ENCODE results near the gene ACY1.
A peak's percentile ranks its signal among the peaks of the same experiment; 100 is the strongest.
"Not testable (repeated sequence)": the region's sequence is repeated elsewhere in the genome, so short reads cannot be mapped to it uniquely, and the experiment has no call there.

Gene ACY1

GRCh38 chr3:51978143-51978502, 5.2 kb upstream of the ACY1 start:
- Histone ChIP-seq H3K36me3 (ENCODE audit: control insufficient read depth in 1 of 2, insufficient read depth in 2 of 2, low read length in 2 of 2) (peaks cover 0 to 5% of the 10 kb centered on the region in 2 donors), H3K4me1 (ENCODE audit: control insufficient read depth in 1 of 2, insufficient read depth in 2 of 2, low read length in 2 of 2) (peaks cover 19 to 28% of the 10 kb centered on the region in 2 donors), H3K4me3 (ENCODE audit: low read depth in 1 of 2, low read length in 2 of 2) (no peak overlapping the region), H3K27me3 (ENCODE audit: low read depth, low read length) (no peaks in the 10 kb centered on the region), H3K9me3 (ENCODE audit: control insufficient read depth in 1 of 2, low read length in 2 of 2) (no peaks in the 10 kb centered on the region), H3K27ac (ENCODE audit: low read length) (no peak overlapping the region)

- H3K27me3 ChIP-seq (ENCODE audit: low read depth, low read length) = no peaks in the 10 kb centered on the region
- H3K27ac ChIP-seq (ENCODE audit: low read length) = no peak overlapping the region
- peaks cover 13 to 28% of the 10 kb centered on the region in 2 donors for H3K4me1 ChIP-seq (ENCODE audit: control insufficient read depth in 1 of 2, insufficient read depth in 2 of 2, low read length in 2 of 2)
- no peak overlapping the region for H3K4me3 ChIP-seq (ENCODE audit: low read depth in 1 of 2, low read length in 2 of 2)
- no peaks in the 10 kb centered on the region for H3K9me3 ChIP-seq (ENCODE audit: control insufficient read depth in 1 of 2, low read length in 2 of 2)
- peaks cover 0 to 5% of the 10 kb centered on the region in 2 donors for H3K36me3 ChIP-seq (ENCODE audit: control insufficient read depth in 1 of 2, insufficient read depth in 2 of 2, low read length in 2 of 2)
These were observed 3.1 kb upstream of the ACY1 start for GRCh38 chr3:51980253-51980652.

- Histone ChIP-seq H3K36me3 (ENCODE audit: control insufficient read depth in 1 of 2, insufficient read depth in 2 of 2, low read length in 2 of 2) (peaks cover 0 to 5% of the 10 kb centered on the region in 2 donors), H3K27ac (ENCODE audit: low read length) (peak overlapping the region; percentile 96), H3K4me1 (ENCODE audit: control insufficient read depth in 1 of 2, insufficient read depth in 2 of 2, low read length in 2 of 2) (peaks cover 6 to 19% of the 10 kb centered on the region in 2 donors), H3K9me3 (ENCODE audit: control insufficient read depth in 1 of 2, low read length in 2 of 2) (no peaks in the 10 kb centered on the region), H3K4me3 (ENCODE audit: low read depth in 1 of 2, low read length in 2 of 2) (peak overlapping the region; percentile 71 to 83), H3K27me3 (ENCODE audit: low read depth, low read length) (no peaks in the 10 kb centered on the region)
These were observed 940 bp upstream of the ACY1 start for GRCh38 chr3:51982352-51982837.

GRCh38 chr3:51983578-51984268, 388 bp downstream of the ACY1 start:
- H3K4me1 ChIP-seq (ENCODE audit: control insufficient read depth in 1 of 2, insufficient read depth in 2 of 2, low read length in 2 of 2) = peaks cover 6 to 19% of the 10 kb centered on the region in 2 donors
- peaks cover 0 to 5% of the 10 kb centered on the region in 2 donors for H3K36me3 ChIP-seq (ENCODE audit: control insufficient read depth in 1 of 2, insufficient read depth in 2 of 2, low read length in 2 of 2)
- no peaks in the 10 kb centered on the region for H3K27me3 ChIP-seq (ENCODE audit: low read depth, low read length)
- peak overlapping the region; percentile 71 to 83 for H3K4me3 ChIP-seq (ENCODE audit: low read depth in 1 of 2, low read length in 2 of 2)
- no peaks in the 10 kb centered on the region for H3K9me3 ChIP-seq (ENCODE audit: control insufficient read depth in 1 of 2, low read length in 2 of 2)
- H3K27ac ChIP-seq (ENCODE audit: low read length) = peak overlapping the region; percentile 96

GRCh38 chr3:51984269-51984647, 923 bp downstream of the ACY1 start:
- no peaks in the 10 kb centered on the region for H3K27me3 ChIP-seq (ENCODE audit: low read depth, low read length)
- peak overlapping the region; percentile 96 for H3K27ac ChIP-seq (ENCODE audit: low read length)
- peaks cover 0 to 5% of the 10 kb centered on the region in 2 donors for H3K36me3 ChIP-seq (ENCODE audit: control insufficient read depth in 1 of 2, insufficient read depth in 2 of 2, low read length in 2 of 2)
- H3K4me1 ChIP-seq (ENCODE audit: control insufficient read depth in 1 of 2, insufficient read depth in 2 of 2, low read length in 2 of 2) = peaks cover 6 to 20% of the 10 kb centered on the region in 2 donors
- H3K4me3 ChIP-seq (ENCODE audit: low read depth in 1 of 2, low read length in 2 of 2) = peak overlapping the region in 1 of 2 donors; percentile 71
- no peaks in the 10 kb centered on the region for H3K9me3 ChIP-seq (ENCODE audit: control insufficient read depth in 1 of 2, low read length in 2 of 2)

GRCh38 chr3:51985063-51985462, 1.7 kb downstream of the ACY1 start:
- peaks cover 6 to 24% of the 10 kb centered on the region in 2 donors for H3K4me1 ChIP-seq (ENCODE audit: control insufficient read depth in 1 of 2, insufficient read depth in 2 of 2, low read length in 2 of 2)
- H3K4me3 ChIP-seq (ENCODE audit: low read depth in 1 of 2, low read length in 2 of 2) = no peak overlapping the region

GRCh38 chr3:51986010-51986947, 2.9 kb downstream of the ACY1 start:
- no peaks in the 10 kb centered on the region for H3K27me3 ChIP-seq (ENCODE audit: low read depth, low read length)
- H3K36me3 ChIP-seq (ENCODE audit: control insufficient read depth in 1 of 2, insufficient read depth in 2 of 2, low read length in 2 of 2) = no peaks in the 10 kb centered on the region
- H3K27ac ChIP-seq (ENCODE audit: low read length) = no peak overlapping the region
- H3K9me3 ChIP-seq (ENCODE audit: control insufficient read depth in 1 of 2, low read length in 2 of 2) = no peaks in the 10 kb centered on the region
- no peak overlapping the region for H3K4me3 ChIP-seq (ENCODE audit: low read depth in 1 of 2, low read length in 2 of 2)
- H3K4me1 ChIP-seq (ENCODE audit: control insufficient read depth in 1 of 2, insufficient read depth in 2 of 2, low read length in 2 of 2) = peaks cover 6 to 24% of the 10 kb centered on the region in 2 donors

More at GRCh38 chr3:51985063-51985462, 1.7 kb downstream of the ACY1 start:
- Histone ChIP-seq H3K36me3 (ENCODE audit: control insufficient read depth in 1 of 2, insufficient read depth in 2 of 2, low read length in 2 of 2) (peaks cover 0 to 5% of the 10 kb centered on the region in 2 donors), H3K9me3 (ENCODE audit: control insufficient read depth in 1 of 2, low read length in 2 of 2) (no peaks in the 10 kb centered on the region), H3K27me3 (ENCODE audit: low read depth, low read length) (no peaks in the 10 kb centered on the region), H3K27ac (ENCODE audit: low read length) (no peak overlapping the region)

- no peak overlapping the region for H3K4me3 ChIP-seq (ENCODE audit: low read depth in 1 of 2, low read length in 2 of 2)
These were observed 4.2 kb downstream of the ACY1 start for GRCh38 chr3:51987568-51987967.

GRCh38 chr3:51988286-51989146, 5.2 kb downstream of the ACY1 start:
- H3K4me1 ChIP-seq (ENCODE audit: control insufficient read depth in 1 of 2, insufficient read depth in 2 of 2, low read length in 2 of 2) = peaks cover 0 to 14% of the 10 kb centered on the region in 2 donors
- peaks cover 7 to 18% of the 10 kb centered on the region in 2 donors for H3K36me3 ChIP-seq (ENCODE audit: control insufficient read depth in 1 of 2, insufficient read depth in 2 of 2, low read length in 2 of 2)
- H3K9me3 ChIP-seq (ENCODE audit: control insufficient read depth in 1 of 2, low read length in 2 of 2) = no peaks in the 10 kb centered on the region
- no peak overlapping the region for H3K27ac ChIP-seq (ENCODE audit: low read length)
- H3K27me3 ChIP-seq (ENCODE audit: low read depth, low read length) = no peaks in the 10 kb centered on the region
- H3K4me3 ChIP-seq (ENCODE audit: low read depth in 1 of 2, low read length in 2 of 2) = no peak overlapping the region

More at GRCh38 chr3:51987568-51987967, 4.2 kb downstream of the ACY1 start:
- Histone ChIP-seq H3K4me1 (ENCODE audit: control insufficient read depth in 1 of 2, insufficient read depth in 2 of 2, low read length in 2 of 2) (peaks cover 3 to 17% of the 10 kb centered on the region in 2 donors), H3K27ac (ENCODE audit: low read length) (no peak overlapping the region), H3K27me3 (ENCODE audit: low read depth, low read length) (no peaks in the 10 kb centered on the region), H3K9me3 (ENCODE audit: control insufficient read depth in 1 of 2, low read length in 2 of 2) (no peaks in the 10 kb centered on the region), H3K36me3 (ENCODE audit: control insufficient read depth in 1 of 2, insufficient read depth in 2 of 2, low read length in 2 of 2) (peaks cover 4 to 9% of the 10 kb centered on the region in 2 donors)

GRCh38 chr3:51990501-51990971, 7.2 kb downstream of the ACY1 start:
- not testable (repeated sequence) for H3K27ac ChIP-seq (ENCODE audit: low read length); H3K27me3 ChIP-seq (ENCODE audit: low read depth, low read length); H3K4me3 ChIP-seq (ENCODE audit: low read depth in 1 of 2, low read length in 2 of 2); H3K9me3 ChIP-seq (ENCODE audit: control insufficient read depth in 1 of 2, low read length in 2 of 2)
- peaks cover 12 to 19% of the 10 kb centered on the region in 2 donors for H3K4me1 ChIP-seq (ENCODE audit: control insufficient read depth in 1 of 2, insufficient read depth in 2 of 2, low read length in 2 of 2)
- peaks cover 17 to 31% of the 10 kb centered on the region in 2 donors for H3K36me3 ChIP-seq (ENCODE audit: control insufficient read depth in 1 of 2, insufficient read depth in 2 of 2, low read length in 2 of 2)
